HEK293 (cell line): ENCODE data around the gene NUDT3.

Experiments
- GFI1B ChIP-seq: fragments of 450-650 bp; formaldehyde crosslinking; IDR thresholded peaks from 2 replicates; pipeline ENCODE4 v1.5.1; 2016; ENCODE audit warnings: missing biosample characterization, missing genetic modification characterization
- GLI2 ChIP-seq: fragments of 450-650 bp; formaldehyde crosslinking; IDR thresholded peaks from 2 replicates; pipeline ENCODE4; 2017; ENCODE audit warnings: missing biosample characterization, missing genetic modification characterization, low read depth, borderline replicate concordance
- IKZF3 ChIP-seq: fragments of 450-650 bp; IDR thresholded peaks from 2 replicates; pipeline ENCODE4 v1.5.0; 2018; ENCODE audit warnings: missing biosample characterization, mild to moderate bottlenecking, missing genetic modification characterization, moderate library complexity
- MZF1 ChIP-seq: fragments of 450-650 bp; formaldehyde crosslinking; IDR thresholded peaks from 2 replicates; pipeline ENCODE4 v1.5.1; 2017; ENCODE audit warnings: missing biosample characterization, missing genetic modification characterization, borderline replicate concordance
- OSR2 ChIP-seq: fragments of 450-650 bp; formaldehyde crosslinking; IDR thresholded peaks from 2 replicates; pipeline ENCODE4 v1.5.1; 2016; ENCODE audit warnings: missing biosample characterization, missing genetic modification characterization
- SETDB1 ChIP-seq: IDR thresholded peaks from one replicate; pipeline ENCODE4 v1.6.1; 2017; ENCODE audit warnings: mild to moderate bottlenecking, low read length, moderate library complexity, mixed read lengths; ENCODE audit not compliant: insufficient read length
- WT1 ChIP-seq: fragments of 450-650 bp; formaldehyde crosslinking; IDR thresholded peaks from 2 replicates; pipeline ENCODE4 v1.5.1; 2016; ENCODE audit warnings: missing biosample characterization, missing genetic modification characterization
- ZBTB20 ChIP-seq: fragments of 450-650 bp; formaldehyde crosslinking; IDR thresholded peaks from 2 replicates; pipeline ENCODE4 v1.5.1; 2016; ENCODE audit warnings: missing biosample characterization, missing genetic modification characterization
- ZEB2 ChIP-seq: fragments of 450-650 bp; formaldehyde crosslinking; IDR thresholded peaks from 2 replicates; pipeline ENCODE4 v1.5.1; 2016; ENCODE audit warnings: missing biosample characterization, missing genetic modification characterization
- ZNF133 ChIP-seq: fragments of 450-650 bp; formaldehyde crosslinking; IDR thresholded peaks from 2 replicates; pipeline ENCODE4 v1.5.1; 2016; ENCODE audit warnings: missing biosample characterization, missing genetic modification characterization
- ZNF140 ChIP-seq: fragments of 450-650 bp; formaldehyde crosslinking; IDR thresholded peaks from 2 replicates; pipeline ENCODE4 v1.5.1; 2016; ENCODE audit warnings: missing biosample characterization, missing genetic modification characterization
- ZNF544 ChIP-seq: fragments of 450-650 bp; formaldehyde crosslinking; IDR thresholded peaks from 2 replicates; pipeline ENCODE4 v1.5.0; 2017; ENCODE audit warnings: missing biosample characterization, missing genetic modification characterization
- ZNF626 ChIP-seq: fragments of 450-650 bp; sonication (Bioruptor Pico); formaldehyde crosslinking; IDR thresholded peaks from 2 replicates; pipeline ENCODE4 v1.5.1; 2018; ENCODE audit warnings: missing biosample characterization, missing genetic modification characterization, inconsistent platforms
- ZNF654 ChIP-seq: fragments of 450-650 bp; formaldehyde crosslinking; IDR thresholded peaks from 2 replicates; pipeline ENCODE4 v1.5.1; 2016; ENCODE audit warnings: low read depth, missing biosample characterization, missing genetic modification characterization
- ZNF792 ChIP-seq: fragments of 450-650 bp; formaldehyde crosslinking; IDR thresholded peaks from 2 replicates; pipeline ENCODE4 v1.5.1; 2016; ENCODE audit warnings: missing biosample characterization, missing genetic modification characterization
- TF ChIP-seq, protein P1 (sequence below): fragments of 450-650 bp; formaldehyde crosslinking; IDR thresholded peaks from 2 replicates; pipeline ENCODE4 v1.5.1; 2017; ENCODE audit warnings: missing biosample characterization, mild to moderate bottlenecking, missing genetic modification characterization, moderate library complexity
- TF ChIP-seq, protein P2 (sequence below): fragments of 450-650 bp; formaldehyde crosslinking; IDR thresholded peaks from 2 replicates; pipeline ENCODE4 v1.5.1; 2017; ENCODE audit warnings: missing biosample characterization, missing genetic modification characterization
- TF ChIP-seq, protein P3 (sequence below): fragments of 450-650 bp; formaldehyde crosslinking; IDR thresholded peaks from 2 replicates; pipeline ENCODE4 v1.5.1; 2016; ENCODE audit warnings: missing biosample characterization, missing genetic modification characterization
- TF ChIP-seq, protein P4 (sequence below): fragments of 450-650 bp; formaldehyde crosslinking; IDR thresholded peaks from 2 replicates; pipeline ENCODE4 v1.5.1; 2016; ENCODE audit warnings: missing biosample characterization, missing genetic modification characterization
- TF ChIP-seq, protein P5 (sequence below): IDR thresholded peaks from 2 replicates; pipeline ENCODE4 v1.6.1; 2011; ENCODE audit warnings: mild to moderate bottlenecking, low read depth, low read length, borderline replicate concordance
- TF ChIP-seq, protein P6 (sequence below): fragments of 450-650 bp; formaldehyde crosslinking; optimal IDR thresholded peaks from 2 replicates; pipeline ENCODE3; 2016; ENCODE audit warnings: missing biosample characterization, mild to moderate bottlenecking, missing genetic modification characterization
- TF ChIP-seq, protein P7 (sequence below): fragments of 450-650 bp; formaldehyde crosslinking; IDR thresholded peaks from 2 replicates; pipeline ENCODE4 v1.5.1; 2016; ENCODE audit warnings: missing biosample characterization, missing genetic modification characterization

Gene NUDT3

DNA sequence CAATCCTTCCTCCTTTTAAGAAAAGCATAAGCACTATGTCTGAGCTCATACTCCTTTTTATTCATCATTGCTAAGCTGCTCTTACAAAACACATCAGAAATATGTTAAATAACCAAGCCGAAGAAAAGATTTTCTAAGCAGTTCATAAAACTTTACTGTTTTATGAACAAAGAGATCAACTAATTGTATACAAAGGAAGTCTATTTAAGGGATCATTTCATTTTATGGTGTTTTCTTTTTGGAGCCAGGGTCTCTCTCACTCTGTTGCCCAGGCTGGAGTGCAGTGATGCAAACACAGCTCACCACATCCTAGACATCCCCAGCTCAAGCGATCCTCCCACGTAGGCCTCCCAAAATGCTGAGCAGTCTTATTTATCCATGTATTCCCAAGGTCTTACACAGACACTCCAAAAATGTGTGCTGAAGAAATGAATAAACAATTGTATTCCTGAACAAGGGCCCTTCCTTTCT, 9.3 kb downstream of the NUDT3 start (continued):
- TF ChIP-seq, protein P1, sequence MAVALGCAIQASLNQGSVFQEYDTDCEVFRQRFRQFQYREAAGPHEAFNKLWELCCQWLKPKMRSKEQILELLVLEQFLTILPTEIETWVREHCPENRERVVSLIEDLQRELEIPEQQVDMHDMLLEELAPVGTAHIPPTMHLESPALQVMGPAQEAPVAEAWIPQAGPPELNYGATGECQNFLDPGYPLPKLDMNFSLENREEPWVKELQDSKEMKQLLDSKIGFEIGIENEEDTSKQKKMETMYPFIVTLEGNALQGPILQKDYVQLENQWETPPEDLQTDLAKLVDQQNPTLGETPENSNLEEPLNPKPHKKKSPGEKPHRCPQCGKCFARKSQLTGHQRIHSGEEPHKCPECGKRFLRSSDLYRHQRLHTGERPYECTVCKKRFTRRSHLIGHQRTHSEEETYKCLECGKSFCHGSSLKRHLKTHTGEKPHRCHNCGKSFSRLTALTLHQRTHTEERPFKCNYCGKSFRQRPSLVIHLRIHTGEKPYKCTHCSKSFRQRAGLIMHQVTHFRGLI (tag by site-specific recombination): no peak
- TF ChIP-seq SETDB1: no peak
- TF ChIP-seq MZF1 (tag by site-specific recombination): peak; percentile 55; the same call in 1 of the 2 replicates
- TF ChIP-seq ZNF792: no peak
- 0 out of 2 replicates have a peak, but pooled peaks have one; percentile 5 for TF ChIP-seq ZNF654 (tag by site-specific recombination)
- TF ChIP-seq, protein P2, sequence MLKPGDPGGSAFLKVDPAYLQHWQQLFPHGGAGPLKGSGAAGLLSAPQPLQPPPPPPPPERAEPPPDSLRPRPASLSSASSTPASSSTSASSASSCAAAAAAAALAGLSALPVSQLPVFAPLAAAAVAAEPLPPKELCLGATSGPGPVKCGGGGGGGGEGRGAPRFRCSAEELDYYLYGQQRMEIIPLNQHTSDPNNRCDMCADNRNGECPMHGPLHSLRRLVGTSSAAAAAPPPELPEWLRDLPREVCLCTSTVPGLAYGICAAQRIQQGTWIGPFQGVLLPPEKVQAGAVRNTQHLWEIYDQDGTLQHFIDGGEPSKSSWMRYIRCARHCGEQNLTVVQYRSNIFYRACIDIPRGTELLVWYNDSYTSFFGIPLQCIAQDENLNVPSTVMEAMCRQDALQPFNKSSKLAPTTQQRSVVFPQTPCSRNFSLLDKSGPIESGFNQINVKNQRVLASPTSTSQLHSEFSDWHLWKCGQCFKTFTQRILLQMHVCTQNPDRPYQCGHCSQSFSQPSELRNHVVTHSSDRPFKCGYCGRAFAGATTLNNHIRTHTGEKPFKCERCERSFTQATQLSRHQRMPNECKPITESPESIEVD (tag by site-specific recombination): peak; percentile 96
- peak; percentile 66 for TF ChIP-seq IKZF3 (tag by site-specific recombination)
- TF ChIP-seq ZBTB20 (tag by site-specific recombination): peak; percentile 54; the same call in 1 of the 2 replicates
- TF ChIP-seq, protein P3, sequence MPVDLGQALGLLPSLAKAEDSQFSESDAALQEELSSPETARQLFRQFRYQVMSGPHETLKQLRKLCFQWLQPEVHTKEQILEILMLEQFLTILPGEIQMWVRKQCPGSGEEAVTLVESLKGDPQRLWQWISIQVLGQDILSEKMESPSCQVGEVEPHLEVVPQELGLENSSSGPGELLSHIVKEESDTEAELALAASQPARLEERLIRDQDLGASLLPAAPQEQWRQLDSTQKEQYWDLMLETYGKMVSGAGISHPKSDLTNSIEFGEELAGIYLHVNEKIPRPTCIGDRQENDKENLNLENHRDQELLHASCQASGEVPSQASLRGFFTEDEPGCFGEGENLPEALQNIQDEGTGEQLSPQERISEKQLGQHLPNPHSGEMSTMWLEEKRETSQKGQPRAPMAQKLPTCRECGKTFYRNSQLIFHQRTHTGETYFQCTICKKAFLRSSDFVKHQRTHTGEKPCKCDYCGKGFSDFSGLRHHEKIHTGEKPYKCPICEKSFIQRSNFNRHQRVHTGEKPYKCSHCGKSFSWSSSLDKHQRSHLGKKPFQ (tag by site-specific recombination): 0 out of 2 replicates have a peak, but pooled peaks have one; percentile 10
- TF ChIP-seq, protein P4, sequence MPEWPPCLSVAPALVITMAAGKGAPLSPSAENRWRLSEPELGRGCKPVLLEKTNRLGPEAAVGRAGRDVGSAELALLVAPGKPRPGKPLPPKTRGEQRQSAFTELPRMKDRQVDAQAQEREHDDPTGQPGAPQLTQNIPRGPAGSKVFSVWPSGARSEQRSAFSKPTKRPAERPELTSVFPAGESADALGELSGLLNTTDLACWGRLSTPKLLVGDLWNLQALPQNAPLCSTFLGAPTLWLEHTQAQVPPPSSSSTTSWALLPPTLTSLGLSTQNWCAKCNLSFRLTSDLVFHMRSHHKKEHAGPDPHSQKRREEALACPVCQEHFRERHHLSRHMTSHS (tag by site-specific recombination): 0 out of 2 replicates have a peak, but pooled peaks have one; percentile 57
- peak; percentile 84 for TF ChIP-seq ZEB2 (tag by site-specific recombination)
- peak; percentile 49; the same call in 1 of the 2 replicates for TF ChIP-seq GLI2 (tag by site-specific recombination)
- TF ChIP-seq, protein P5, sequence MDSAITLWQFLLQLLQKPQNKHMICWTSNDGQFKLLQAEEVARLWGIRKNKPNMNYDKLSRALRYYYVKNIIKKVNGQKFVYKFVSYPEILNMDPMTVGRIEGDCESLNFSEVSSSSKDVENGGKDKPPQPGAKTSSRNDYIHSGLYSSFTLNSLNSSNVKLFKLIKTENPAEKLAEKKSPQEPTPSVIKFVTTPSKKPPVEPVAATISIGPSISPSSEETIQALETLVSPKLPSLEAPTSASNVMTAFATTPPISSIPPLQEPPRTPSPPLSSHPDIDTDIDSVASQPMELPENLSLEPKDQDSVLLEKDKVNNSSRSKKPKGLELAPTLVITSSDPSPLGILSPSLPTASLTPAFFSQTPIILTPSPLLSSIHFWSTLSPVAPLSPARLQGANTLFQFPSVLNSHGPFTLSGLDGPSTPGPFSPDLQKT: no peak
- peak; percentile 80 for TF ChIP-seq WT1
- TF ChIP-seq, protein P6, sequence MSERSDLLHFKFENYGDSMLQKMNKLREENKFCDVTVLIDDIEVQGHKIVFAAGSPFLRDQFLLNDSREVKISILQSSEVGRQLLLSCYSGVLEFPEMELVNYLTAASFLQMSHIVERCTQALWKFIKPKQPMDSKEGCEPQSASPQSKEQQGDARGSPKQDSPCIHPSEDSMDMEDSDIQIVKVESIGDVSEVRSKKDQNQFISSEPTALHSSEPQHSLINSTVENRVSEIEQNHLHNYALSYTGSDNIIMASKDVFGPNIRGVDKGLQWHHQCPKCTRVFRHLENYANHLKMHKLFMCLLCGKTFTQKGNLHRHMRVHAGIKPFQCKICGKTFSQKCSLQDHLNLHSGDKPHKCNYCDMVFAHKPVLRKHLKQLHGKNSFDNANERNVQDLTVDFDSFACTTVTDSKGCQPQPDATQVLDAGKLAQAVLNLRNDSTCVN (tag by site-specific recombination): no peak
- TF ChIP-seq ZNF544: no peak
- no peak for TF ChIP-seq ZNF140 (tag by site-specific recombination)
- TF ChIP-seq, protein P7, sequence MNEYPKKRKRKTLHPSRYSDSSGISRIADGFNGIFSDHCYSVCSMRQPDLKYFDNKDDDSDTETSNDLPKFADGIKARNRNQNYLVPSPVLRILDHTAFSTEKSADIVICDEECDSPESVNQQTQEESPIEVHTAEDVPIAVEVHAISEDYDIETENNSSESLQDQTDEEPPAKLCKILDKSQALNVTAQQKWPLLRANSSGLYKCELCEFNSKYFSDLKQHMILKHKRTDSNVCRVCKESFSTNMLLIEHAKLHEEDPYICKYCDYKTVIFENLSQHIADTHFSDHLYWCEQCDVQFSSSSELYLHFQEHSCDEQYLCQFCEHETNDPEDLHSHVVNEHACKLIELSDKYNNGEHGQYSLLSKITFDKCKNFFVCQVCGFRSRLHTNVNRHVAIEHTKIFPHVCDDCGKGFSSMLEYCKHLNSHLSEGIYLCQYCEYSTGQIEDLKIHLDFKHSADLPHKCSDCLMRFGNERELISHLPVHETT (tag by site-specific recombination): no peak
- TF ChIP-seq ZNF626 (tag by site-specific recombination): no peak
- TF ChIP-seq OSR2: peak; percentile 66; the same call in 1 of the 2 replicates
- no peak for TF ChIP-seq ZNF133 (tag by site-specific recombination)
- TF ChIP-seq GFI1B: no peak; the same call in 1 of the 2 replicates
